GM11168 (cell line): ENCODE measurements around the gene GABBR1.

Experiments used
- in situ Hi-C: fragments of 300-500 bp; cut with MboI; formaldehyde crosslinking; loops from one replicate; pipeline ENCODE4 v1.12.0; 2022; ENCODE audit warnings: low sequenced_read_pairs; ENCODE audit not compliant: unreplicated experiment

The GABBR1 gene

GRCh38 chr6:29655658-29656057 lies 22.7 kb upstream of the GABBR1 start:
- in situ Hi-C loops: no loop called here

GRCh38 chr6:29653452-29654038 lies 20.6 kb upstream of the GABBR1 start:
- in situ Hi-C loops: no loop called here

GRCh38 chr6:29652198-29652584 lies 19.2 kb upstream of the GABBR1 start:
- in situ Hi-C loops: no loop called here

GRCh38 chr6:29651413-29652197 lies 18.6 kb upstream of the GABBR1 start:
- in situ Hi-C loops: no loop called here

- in situ Hi-C loops: no loop called here
Observed at GRCh38 chr6:29649701-29650673, 17.0 kb upstream of the GABBR1 start.

- in situ Hi-C loops: no loop called here
Observed at GRCh38 chr6:29647927-29648642, 15.1 kb upstream of the GABBR1 start.

- in situ Hi-C loops: no loop called here
Observed at GRCh38 chr6:29641430-29642148, 8.6 kb upstream of the GABBR1 start.

GRCh38 chr6:29637247-29637646 lies 4.3 kb upstream of the GABBR1 start:
- in situ Hi-C loops: no loop called here

- in situ Hi-C loops: no loop called here
Observed at GRCh38 chr6:29633534-29633905, 537 bp upstream of the GABBR1 start.

GRCh38 chr6:29631860-29632731 lies 887 bp downstream of the GABBR1 start:
- in situ Hi-C loops: no loop called here

GRCh38 chr6:29631209-29631810 lies 1.7 kb downstream of the GABBR1 start:
- in situ Hi-C loops: no loop called here

- in situ Hi-C loops: no loop called here
Observed at GRCh38 chr6:29630315-29630714, 2.7 kb downstream of the GABBR1 start.

GRCh38 chr6:29629571-29629970 lies 3.4 kb downstream of the GABBR1 start:
- in situ Hi-C loops: no loop called here

GRCh38 chr6:29628419-29629281 lies 4.3 kb downstream of the GABBR1 start:
- in situ Hi-C loops: no loop called here

GRCh38 chr6:29627755-29628418 lies 5.1 kb downstream of the GABBR1 start:
- in situ Hi-C loops: no loop called here

GRCh38 chr6:29626948-29627754 lies 5.8 kb downstream of the GABBR1 start:
- in situ Hi-C loops: no loop called here
